Measurements from ENCODE around the gene FUT8. TPM values are rescaled to one million over a fixed set of nuclear protein-coding genes. Genes with fewer than 3 reads are reported as not detected.

FUT8 gene
- total RNA-seq, 1 experiment from 2014 or later: 129 TPM

DNA sequence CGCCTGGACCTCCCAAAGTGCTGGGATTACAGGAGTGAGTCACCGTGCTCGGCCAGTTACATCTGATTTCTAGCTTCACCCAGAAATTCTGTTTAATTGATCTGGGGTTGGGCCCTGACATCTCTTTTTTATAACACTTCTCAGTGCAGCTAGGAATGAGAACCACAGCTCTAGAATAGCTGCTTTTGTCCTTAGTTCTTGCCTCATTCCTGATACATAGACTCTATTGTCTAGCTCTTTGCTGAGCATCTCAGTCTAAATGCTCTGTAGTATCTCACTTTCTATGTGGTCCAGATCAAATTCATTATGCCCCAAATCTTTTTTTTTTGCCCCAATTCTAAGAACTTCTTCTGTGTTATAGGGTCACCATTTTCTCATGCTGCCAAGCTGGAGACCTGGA is 29.9 kb upstream of the FUT8 start:
- H3K27me3 Mint-ChIP-seq (ENCODE audit: unreplicated experiment): no peaks in the 10 kb centered on the region
- peaks cover 6% of the 10 kb centered on the region for H3K4me1 Mint-ChIP-seq (ENCODE audit: low read depth, unreplicated experiment)
- CTCF ChIA-PET: no interaction called here
- no TSS peak for BruUV-seq (replicated peaks)
- no peak overlapping the region for H3K27ac Mint-ChIP-seq (ENCODE audit: unreplicated experiment)
- DNase-seq: no peak
- intact Hi-C loops (cut with micrococcal nuclease; ENCODE audit: unreplicated experiment): no loop called here
- no peaks in the 10 kb centered on the region for H3K9me3 Mint-ChIP-seq (ENCODE audit: low read depth, unreplicated experiment)
- H3K4me3 Mint-ChIP-seq (ENCODE audit: low read depth, unreplicated experiment): no peak overlapping the region
- no peaks in the 10 kb centered on the region for H3K36me3 Mint-ChIP-seq (ENCODE audit: insufficient read depth, unreplicated experiment)
- TF ChIP-seq, protein P1, sequence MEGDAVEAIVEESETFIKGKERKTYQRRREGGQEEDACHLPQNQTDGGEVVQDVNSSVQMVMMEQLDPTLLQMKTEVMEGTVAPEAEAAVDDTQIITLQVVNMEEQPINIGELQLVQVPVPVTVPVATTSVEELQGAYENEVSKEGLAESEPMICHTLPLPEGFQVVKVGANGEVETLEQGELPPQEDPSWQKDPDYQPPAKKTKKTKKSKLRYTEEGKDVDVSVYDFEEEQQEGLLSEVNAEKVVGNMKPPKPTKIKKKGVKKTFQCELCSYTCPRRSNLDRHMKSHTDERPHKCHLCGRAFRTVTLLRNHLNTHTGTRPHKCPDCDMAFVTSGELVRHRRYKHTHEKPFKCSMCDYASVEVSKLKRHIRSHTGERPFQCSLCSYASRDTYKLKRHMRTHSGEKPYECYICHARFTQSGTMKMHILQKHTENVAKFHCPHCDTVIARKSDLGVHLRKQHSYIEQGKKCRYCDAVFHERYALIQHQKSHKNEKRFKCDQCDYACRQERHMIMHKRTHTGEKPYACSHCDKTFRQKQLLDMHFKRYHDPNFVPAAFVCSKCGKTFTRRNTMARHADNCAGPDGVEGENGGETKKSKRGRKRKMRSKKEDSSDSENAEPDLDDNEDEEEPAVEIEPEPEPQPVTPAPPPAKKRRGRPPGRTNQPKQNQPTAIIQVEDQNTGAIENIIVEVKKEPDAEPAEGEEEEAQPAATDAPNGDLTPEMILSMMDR (IDR thresholded peaks at IDR 0.05; ENCODE audit: unreplicated experiment): no peak

DNA sequence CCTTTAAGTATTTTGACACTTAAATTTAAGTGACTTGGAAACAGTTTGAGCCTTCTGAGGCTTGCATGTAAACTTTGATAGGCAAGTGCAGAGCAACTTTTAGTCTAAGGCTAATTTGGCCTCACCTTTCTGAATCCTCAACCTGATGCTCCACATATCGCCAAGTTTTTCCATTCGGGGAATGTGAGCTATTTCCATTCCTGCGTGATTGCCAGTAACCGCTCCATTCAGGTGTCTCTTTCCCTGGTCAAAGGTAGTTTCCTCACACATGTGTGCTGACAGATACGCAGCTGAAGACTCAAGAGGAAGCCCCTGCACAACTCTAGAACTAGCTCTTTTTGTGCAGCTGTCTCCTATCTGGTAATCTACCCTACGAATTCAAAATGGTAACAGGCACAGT is 25.4 kb upstream of the FUT8 start:
- H3K4me3 Mint-ChIP-seq (ENCODE audit: low read depth, unreplicated experiment): no peak overlapping the region
- no peak overlapping the region for H3K27ac Mint-ChIP-seq (ENCODE audit: unreplicated experiment)
- TF ChIP-seq, protein P1 (IDR thresholded peaks at IDR 0.05; ENCODE audit: unreplicated experiment): no peak
- H3K4me1 Mint-ChIP-seq (ENCODE audit: low read depth, unreplicated experiment): no peaks in the 10 kb centered on the region
- no peaks in the 10 kb centered on the region for H3K27me3 Mint-ChIP-seq (ENCODE audit: unreplicated experiment)
- DNase-seq: no peak
- no TSS peak for BruUV-seq (replicated peaks)
- intact Hi-C loops (cut with micrococcal nuclease; ENCODE audit: unreplicated experiment): no loop called here
- no peaks in the 10 kb centered on the region for H3K36me3 Mint-ChIP-seq (ENCODE audit: insufficient read depth, unreplicated experiment)
- no peaks in the 10 kb centered on the region for H3K9me3 Mint-ChIP-seq (ENCODE audit: low read depth, unreplicated experiment)
- CTCF ChIA-PET: no interaction called here

DNA sequence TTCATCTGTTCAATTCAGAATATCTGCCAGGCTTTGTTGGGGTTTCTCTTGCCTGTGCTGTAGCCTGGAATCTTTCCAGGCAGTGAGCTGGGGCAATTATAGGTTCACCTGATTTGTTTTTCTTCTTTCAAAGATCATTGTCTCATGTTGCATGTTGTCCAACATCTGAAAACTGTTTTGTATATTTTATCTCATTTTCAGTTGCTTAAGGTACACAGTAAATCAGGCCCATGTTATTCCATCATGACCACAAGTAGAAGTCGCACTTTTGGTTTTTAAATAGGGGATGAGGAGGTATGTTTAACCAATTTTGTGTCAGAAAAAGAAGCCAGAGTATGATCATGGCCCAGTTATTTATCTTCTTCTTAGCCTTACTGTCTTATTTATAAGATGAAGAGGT is 24.9 kb upstream of the FUT8 start:
- DNase-seq: no peak
- intact Hi-C loops (cut with micrococcal nuclease; ENCODE audit: unreplicated experiment): no loop called here
- Mint-ChIP-seq H3K27me3 (ENCODE audit: unreplicated experiment) (no peaks in the 10 kb centered on the region), H3K9me3 (ENCODE audit: low read depth, unreplicated experiment) (no peaks in the 10 kb centered on the region), H3K4me1 (ENCODE audit: low read depth, unreplicated experiment) (no peaks in the 10 kb centered on the region), H3K27ac (ENCODE audit: unreplicated experiment) (no peak overlapping the region), H3K36me3 (ENCODE audit: insufficient read depth, unreplicated experiment) (no peaks in the 10 kb centered on the region), H3K4me3 (ENCODE audit: low read depth, unreplicated experiment) (no peak overlapping the region)
- TF ChIP-seq, protein P1 (IDR thresholded peaks at IDR 0.05; ENCODE audit: unreplicated experiment): no peak
- CTCF ChIA-PET: no interaction called here
- no TSS peak for BruUV-seq (replicated peaks)

DNA sequence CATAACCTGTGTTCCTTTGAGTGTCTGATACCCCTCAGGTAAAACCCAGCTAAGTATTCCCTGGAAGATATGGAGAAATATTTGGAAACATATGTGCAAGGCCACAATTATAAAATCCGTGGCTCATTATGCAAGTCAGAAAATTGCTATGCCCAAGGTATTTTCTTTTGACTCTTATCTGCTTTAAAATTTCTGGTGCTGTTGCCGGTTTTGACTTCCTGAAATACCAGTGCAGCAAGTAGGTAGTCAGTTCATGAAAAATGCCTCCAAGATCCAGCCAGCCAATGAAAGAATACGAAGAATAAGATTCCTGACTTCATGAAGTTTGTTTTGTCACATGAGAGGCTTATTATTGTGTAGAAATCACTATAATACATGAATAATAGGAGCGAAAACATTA is 20.2 kb upstream of the FUT8 start:
- CTCF ChIA-PET: no interaction called here
- TF ChIP-seq, protein P1 (IDR thresholded peaks at IDR 0.05; ENCODE audit: unreplicated experiment): no peak
- no peaks in the 10 kb centered on the region for H3K27me3 Mint-ChIP-seq (ENCODE audit: unreplicated experiment)
- DNase-seq: no peak
- intact Hi-C loops (cut with micrococcal nuclease; ENCODE audit: unreplicated experiment): no loop called here
- no peaks in the 10 kb centered on the region for H3K36me3 Mint-ChIP-seq (ENCODE audit: insufficient read depth, unreplicated experiment)
- no TSS peak for BruUV-seq (replicated peaks)
- H3K4me3 Mint-ChIP-seq (ENCODE audit: low read depth, unreplicated experiment): no peak overlapping the region
- H3K4me1 Mint-ChIP-seq (ENCODE audit: low read depth, unreplicated experiment): no peaks in the 10 kb centered on the region
- H3K9me3 Mint-ChIP-seq (ENCODE audit: low read depth, unreplicated experiment): peaks cover 8% of the 10 kb centered on the region
- H3K27ac Mint-ChIP-seq (ENCODE audit: unreplicated experiment): no peak overlapping the region

Data from Calu3 (cell line).